ENCODE data around the gene TOP1.

TOP1 gene

GRCh38 chr20:41028359-41029149, at the start of gene TOP1:
TSS of gene TOP1 (plus strand) at chr20:41028822. CDS start at chr20:41029068, 246 bp downstream.
- peak; percentile 100 for DNase-seq (ENCODE audit: low read depth)
- H3K4me3 ChIP-seq (ENCODE audit: low read depth, low read length): peak within 1 kb of the TSS; percentile 81

GRCh38 chr20:40979247-40979646, 49.4 kb upstream of the TOP1 start:
- no peak overlapping the region for H3K4me3 ChIP-seq (ENCODE audit: low read depth, low read length)
- no peak for DNase-seq (ENCODE audit: low read depth)

GRCh38 chr20:40980106-40980827, 48.4 kb upstream of the TOP1 start:
- no peak overlapping the region for H3K4me3 ChIP-seq (ENCODE audit: low read depth, low read length)
- DNase-seq (ENCODE audit: low read depth): peak; percentile 43

- H3K4me3 ChIP-seq (ENCODE audit: low read depth, low read length): no peak overlapping the region
- DNase-seq (ENCODE audit: low read depth): no peak
Measured at GRCh38 chr20:40980828-40981310, 47.8 kb upstream of the TOP1 start.

- no peak for DNase-seq (ENCODE audit: low read depth)
- H3K4me3 ChIP-seq (ENCODE audit: low read depth, low read length): no peak overlapping the region
Measured at GRCh38 chr20:40982415-40983145, 46.0 kb upstream of the TOP1 start.

- DNase-seq (ENCODE audit: low read depth): no peak
- no peak overlapping the region for H3K4me3 ChIP-seq (ENCODE audit: low read depth, low read length)
Measured at GRCh38 chr20:40983898-40984297, 44.7 kb upstream of the TOP1 start.

- DNase-seq (ENCODE audit: low read depth): no peak
- no peak overlapping the region for H3K4me3 ChIP-seq (ENCODE audit: low read depth, low read length)
Measured at GRCh38 chr20:40984496-40984895, 44.1 kb upstream of the TOP1 start.

GRCh38 chr20:40986774-40987173, 41.8 kb upstream of the TOP1 start:
- no peak overlapping the region for H3K4me3 ChIP-seq (ENCODE audit: low read depth, low read length)
- no peak for DNase-seq (ENCODE audit: low read depth)

GRCh38 chr20:40990542-40991120, 38.0 kb upstream of the TOP1 start:
- no peak overlapping the region for H3K4me3 ChIP-seq (ENCODE audit: low read depth, low read length)
- peak; percentile 54 for DNase-seq (ENCODE audit: low read depth)

GRCh38 chr20:40991181-40991889, 37.3 kb upstream of the TOP1 start:
- no peak for DNase-seq (ENCODE audit: low read depth)
- H3K4me3 ChIP-seq (ENCODE audit: low read depth, low read length): no peak overlapping the region

GRCh38 chr20:40992349-40993113, 36.1 kb upstream of the TOP1 start:
- H3K4me3 ChIP-seq (ENCODE audit: low read depth, low read length): no peak overlapping the region
- DNase-seq (ENCODE audit: low read depth): no peak

- no peak for DNase-seq (ENCODE audit: low read depth)
- no peak overlapping the region for H3K4me3 ChIP-seq (ENCODE audit: low read depth, low read length)
Measured at GRCh38 chr20:40993794-40994540, 34.7 kb upstream of the TOP1 start.

GRCh38 chr20:40996326-40996725, 32.3 kb upstream of the TOP1 start:
- DNase-seq (ENCODE audit: low read depth): no peak
- no peak overlapping the region for H3K4me3 ChIP-seq (ENCODE audit: low read depth, low read length)

GRCh38 chr20:40997116-40997515, 31.5 kb upstream of the TOP1 start:
- H3K4me3 ChIP-seq (ENCODE audit: low read depth, low read length): no peak overlapping the region

GRCh38 chr20:40999841-41000240, 28.8 kb upstream of the TOP1 start:
- no peak for DNase-seq (ENCODE audit: low read depth)
- H3K4me3 ChIP-seq (ENCODE audit: low read depth, low read length): no peak overlapping the region

More at GRCh38 chr20:40997116-40997515, 31.5 kb upstream of the TOP1 start:
- no peak for DNase-seq (ENCODE audit: low read depth)

- H3K4me3 ChIP-seq (ENCODE audit: low read depth, low read length): no peak overlapping the region
- DNase-seq (ENCODE audit: low read depth): no peak
Measured at GRCh38 chr20:41000628-41001027, 28.0 kb upstream of the TOP1 start.

GRCh38 chr20:41001497-41001896, 27.1 kb upstream of the TOP1 start:
- peak; percentile 38 for DNase-seq (ENCODE audit: low read depth)
- no peak overlapping the region for H3K4me3 ChIP-seq (ENCODE audit: low read depth, low read length)

GRCh38 chr20:41002842-41003142, 25.8 kb upstream of the TOP1 start:
- no peak for DNase-seq (ENCODE audit: low read depth)
- no peak overlapping the region for H3K4me3 ChIP-seq (ENCODE audit: low read depth, low read length)
